ENCODE results near the gene HINT1.
"Not testable (repeated sequence)": the region's sequence is repeated elsewhere in the genome, so short reads cannot be mapped to it uniquely, and the experiment has no call there.

GRCh38 chr5:131138406-131138805, 26.6 kb downstream of the HINT1 start:
- not testable (repeated sequence) for TF ChIP-seq FOS (IDR thresholded peaks at IDR 0.05; ENCODE audit: extremely low read depth, insufficient read length); POLR2A (conservative IDR thresholded peaks at IDR 0.05); CTCF (IDR thresholded peaks at IDR 0.05 in 2 of 3, conservative IDR thresholded peaks at IDR 0.05 in 1 of 3; ENCODE audit: insufficient read depth in 2 of 3, low read depth in 1 of 3, low read length in 3 of 3)

Data from K562 (cell line).